ENCODE results near the gene JAM2.

GRCh38 chr21:25624511-25624910, 14.5 kb upstream of the JAM2 start:
- TF ChIP-seq TARDBP (IDR thresholded peaks at IDR 0.05; ENCODE audit: borderline replicate concordance), result no peak
- TF ChIP-seq NR2C1 (IDR thresholded peaks at IDR 0.05), result no peak
- TF ChIP-seq MAX (IDR thresholded peaks at IDR 0.05; ENCODE audit: low read depth, low read length), result no peak
